HG03135 (cell line): Measurements from ENCODE around the gene SERPINB12.
A peak's percentile ranks its signal among the peaks of the same experiment; 100 is the strongest.

ENCODE experiments used
- ATAC-seq: cut with Tn5 transposase; IDR thresholded peaks from one replicate; pipeline ENCODE4 v1.9.1; 2021; ENCODE audit warnings: mild to moderate bottlenecking, moderate library complexity; ENCODE audit not compliant: unreplicated experiment

SERPINB12 gene, protein sequence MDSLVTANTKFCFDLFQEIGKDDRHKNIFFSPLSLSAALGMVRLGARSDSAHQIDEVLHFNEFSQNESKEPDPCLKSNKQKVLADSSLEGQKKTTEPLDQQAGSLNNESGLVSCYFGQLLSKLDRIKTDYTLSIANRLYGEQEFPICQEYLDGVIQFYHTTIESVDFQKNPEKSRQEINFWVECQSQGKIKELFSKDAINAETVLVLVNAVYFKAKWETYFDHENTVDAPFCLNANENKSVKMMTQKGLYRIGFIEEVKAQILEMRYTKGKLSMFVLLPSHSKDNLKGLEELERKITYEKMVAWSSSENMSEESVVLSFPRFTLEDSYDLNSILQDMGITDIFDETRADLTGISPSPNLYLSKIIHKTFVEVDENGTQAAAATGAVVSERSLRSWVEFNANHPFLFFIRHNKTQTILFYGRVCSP

GRCh38 chr18:63542069-63542468, at the start of gene SERPINB12:
SERPINB12 (plus strand) TSS chr18:63542369; CDS start chr18:63556160, 13,791 bp downstream.
- ATAC-seq: no peak

DNA sequence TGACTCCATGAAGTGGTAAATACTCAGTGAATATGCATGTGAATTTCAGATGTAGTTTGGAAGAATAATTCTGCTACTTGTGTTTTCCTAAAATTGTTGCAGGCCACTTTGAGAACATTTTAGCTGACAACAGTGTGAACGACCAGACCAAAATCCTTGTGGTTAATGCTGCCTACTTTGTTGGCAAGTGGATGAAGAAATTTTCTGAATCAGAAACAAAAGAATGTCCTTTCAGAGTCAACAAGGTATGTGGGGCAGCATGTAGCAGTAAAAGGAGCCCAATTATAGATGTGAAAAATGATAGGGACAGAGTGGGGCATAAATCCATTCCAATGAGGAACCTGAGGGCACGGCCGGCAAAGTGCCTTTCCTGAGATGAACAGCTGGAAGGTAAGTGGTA, 49.3 kb upstream of the SERPINB12 start:
- ATAC-seq: no peak

DNA sequence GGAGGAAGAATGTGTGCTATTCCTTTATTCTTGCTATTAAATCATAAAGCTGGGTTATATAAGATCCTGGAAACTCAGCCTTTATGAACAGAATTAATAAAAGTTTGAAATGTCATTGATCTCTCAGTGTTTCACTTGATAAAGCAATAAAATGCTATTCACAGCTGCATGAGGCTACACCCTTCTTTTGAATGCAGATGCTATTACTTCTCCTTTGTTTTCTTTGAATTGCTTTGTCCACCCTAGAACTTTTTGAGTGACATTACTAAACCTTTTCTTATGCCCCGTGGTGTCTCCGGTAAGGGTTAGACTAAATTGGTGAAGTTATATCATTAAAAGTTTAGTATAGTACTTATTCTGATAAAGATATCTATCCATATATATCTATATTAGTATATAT, 46.5 kb upstream of the SERPINB12 start:
- ATAC-seq: no peak

DNA sequence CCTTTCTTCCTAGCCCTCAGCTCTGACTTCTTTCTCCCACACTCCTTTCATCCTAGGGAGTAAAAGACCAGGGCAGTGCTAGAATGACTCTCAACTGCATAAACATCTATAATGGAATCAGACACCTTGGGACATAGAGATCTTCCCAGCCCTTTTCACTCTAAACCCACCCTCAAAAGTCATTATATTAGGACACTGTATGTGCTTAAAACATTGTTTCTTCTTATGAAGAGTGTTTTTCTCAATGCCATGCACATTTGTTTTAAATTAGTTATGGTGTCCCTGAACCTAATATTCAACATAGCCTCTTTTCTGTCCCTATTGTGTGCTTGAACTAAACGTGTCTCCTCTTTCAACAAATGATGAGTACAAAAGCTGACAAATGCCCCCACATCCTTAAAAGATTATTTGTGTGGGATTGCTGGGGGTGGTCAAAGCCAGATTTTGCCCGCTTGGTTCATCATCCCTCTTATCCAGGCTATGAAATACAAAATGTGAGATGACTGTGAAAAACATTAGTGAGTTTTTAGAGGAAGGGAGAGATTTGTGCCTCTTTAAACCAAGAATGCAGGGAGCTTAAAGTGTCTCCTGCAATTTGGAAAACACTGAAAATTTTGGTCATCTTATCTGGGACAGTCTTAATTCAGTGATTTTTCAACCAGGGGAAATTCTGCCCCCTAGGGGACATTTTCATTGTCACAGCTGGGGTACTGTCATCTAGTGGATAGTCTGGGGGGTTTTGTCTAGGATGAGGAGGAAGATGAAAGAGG, 36.4 kb upstream of the SERPINB12 start:
- no peak for ATAC-seq

- no peak for ATAC-seq
Measured at GRCh38 chr18:63506336-63506646, 35.9 kb upstream of the SERPINB12 start.

GRCh38 chr18:63508596-63508995, 33.6 kb upstream of the SERPINB12 start:
- ATAC-seq: no peak

GRCh38 chr18:63511285-63511684, 30.9 kb upstream of the SERPINB12 start:
- ATAC-seq: no peak

GRCh38 chr18:63514326-63514725, 27.8 kb upstream of the SERPINB12 start:
- ATAC-seq: no peak

DNA sequence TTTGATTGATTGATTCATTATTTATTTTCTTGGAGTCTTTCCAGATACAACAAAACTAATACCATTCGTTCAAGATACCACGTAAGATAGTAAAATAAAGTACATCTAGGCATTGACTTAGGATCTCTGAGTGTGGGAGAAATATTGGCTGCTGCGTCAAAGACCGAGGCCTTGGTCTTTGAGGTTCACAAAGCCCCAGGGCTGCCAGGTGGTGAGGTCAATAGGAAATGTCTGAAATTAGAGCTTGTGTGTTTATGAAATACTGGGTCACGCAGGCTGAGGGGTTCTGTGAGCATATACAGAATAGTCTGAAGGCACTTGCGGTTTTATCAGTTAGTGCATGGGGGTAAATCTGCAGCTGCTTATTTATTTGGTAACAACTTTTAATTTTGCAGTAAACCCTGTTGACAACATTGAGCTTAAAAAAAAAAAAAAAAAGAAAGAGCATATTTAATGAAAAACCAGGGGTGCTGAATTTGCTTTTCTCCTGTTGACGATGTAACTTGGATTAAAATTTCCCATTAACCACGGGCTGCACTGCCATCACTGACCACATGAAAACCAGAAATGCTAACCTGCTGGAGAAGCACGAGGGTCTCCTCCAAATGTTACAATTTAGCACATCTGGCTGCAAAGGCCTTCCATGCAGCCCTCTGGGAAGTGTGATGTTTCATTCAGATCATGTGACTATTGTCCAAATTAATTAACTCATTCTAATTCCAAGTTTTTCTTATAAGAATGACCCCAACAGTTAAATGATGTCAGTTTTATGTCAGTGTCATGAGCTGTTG, 27.1 kb upstream of the SERPINB12 start:
- ATAC-seq: no peak

- no peak for ATAC-seq
Measured at GRCh38 chr18:63515801-63516200, 26.4 kb upstream of the SERPINB12 start.

DNA sequence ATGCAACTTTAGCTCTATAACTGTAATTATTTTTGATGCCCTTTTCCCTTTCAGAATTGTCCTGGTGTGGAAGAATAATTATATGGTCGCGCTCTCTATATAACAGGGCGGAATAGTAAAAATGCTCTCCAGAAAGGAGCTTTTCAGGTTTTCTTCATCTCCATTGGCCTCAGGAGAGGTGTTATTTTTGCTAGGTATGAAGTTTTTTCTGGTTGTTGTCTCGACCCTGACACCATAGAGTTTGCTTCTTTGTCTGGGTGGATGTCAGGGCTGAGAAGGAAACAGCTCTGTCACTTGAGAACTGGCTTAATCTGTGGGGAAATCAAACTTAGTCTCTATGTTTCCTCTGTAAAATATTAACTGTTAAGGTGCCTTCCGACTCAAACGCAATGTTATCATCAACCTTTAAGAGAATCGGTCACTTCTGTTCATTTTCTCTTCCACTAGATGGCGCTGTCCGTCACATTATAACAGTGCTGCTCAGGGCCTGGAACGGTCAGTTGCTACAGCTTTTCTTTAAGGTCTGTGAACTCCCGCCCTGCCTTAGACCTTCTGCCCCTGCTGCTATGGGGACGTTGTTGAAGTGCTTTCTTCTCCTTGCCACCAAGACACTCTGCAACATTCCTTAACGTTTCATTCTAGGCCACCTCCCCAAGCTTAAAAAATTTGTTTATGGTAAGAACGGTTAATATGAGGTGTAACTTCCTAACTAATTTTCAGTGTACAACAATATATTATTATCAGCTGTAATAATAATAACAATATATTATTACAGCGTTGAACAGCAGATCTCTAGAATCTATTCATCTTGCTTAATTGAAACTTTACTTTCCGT, 23.8 kb upstream of the SERPINB12 start:
- ATAC-seq: peak; percentile 89

- no peak for ATAC-seq
Measured at GRCh38 chr18:63520053-63520685, 22.0 kb upstream of the SERPINB12 start.

GRCh38 chr18:63523660-63524059, 18.5 kb upstream of the SERPINB12 start:
- no peak for ATAC-seq

DNA sequence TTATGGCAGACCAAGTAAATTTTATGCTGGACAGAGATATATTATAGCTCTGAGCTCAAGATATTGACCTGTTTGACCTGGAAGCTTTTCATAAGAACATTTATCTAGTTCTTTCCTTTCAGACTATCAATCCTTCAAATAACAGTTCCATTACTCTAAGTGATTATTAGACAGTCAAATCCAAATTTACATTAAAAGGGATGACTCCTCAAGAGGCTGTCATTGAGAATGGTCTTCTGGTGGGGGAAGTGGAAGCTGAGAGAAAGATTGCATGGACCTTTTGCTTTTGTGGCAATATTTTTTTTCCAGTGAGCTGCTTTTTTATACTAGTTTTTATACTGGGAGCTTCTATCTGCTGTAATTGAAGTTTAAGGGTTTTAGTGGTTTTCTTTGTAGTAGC, 14.9 kb upstream of the SERPINB12 start:
- ATAC-seq: no peak

DNA sequence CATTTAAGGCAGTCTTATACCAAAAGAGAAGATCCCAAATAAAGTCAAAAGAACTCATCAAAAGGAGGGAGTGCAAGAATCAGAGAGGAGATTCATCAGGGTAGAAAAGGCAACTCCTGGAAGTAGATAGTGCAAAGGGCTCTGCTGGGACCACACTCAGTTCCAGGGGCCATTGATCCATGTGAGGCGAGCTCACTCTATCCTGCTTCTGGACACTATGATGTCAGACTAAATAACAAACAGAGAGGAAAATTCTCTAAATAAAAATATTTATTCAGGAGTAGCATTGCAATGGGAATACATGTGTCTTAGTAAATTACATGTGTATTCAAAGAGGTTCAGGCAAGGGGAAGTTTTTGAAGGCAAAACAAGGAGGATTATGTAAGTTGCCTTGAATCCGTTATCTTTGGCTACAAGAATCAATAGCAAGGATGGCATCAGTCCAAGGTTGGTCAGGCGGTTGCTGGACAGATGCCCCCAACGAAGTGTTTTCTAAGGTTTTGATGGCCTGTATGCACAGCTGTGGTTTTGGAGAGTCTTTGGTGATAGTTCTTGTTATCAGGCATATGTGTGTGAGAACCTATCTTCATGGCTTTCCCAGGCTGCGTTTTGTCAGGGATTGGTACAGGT, 13.2 kb upstream of the SERPINB12 start:
- no peak for ATAC-seq

DNA sequence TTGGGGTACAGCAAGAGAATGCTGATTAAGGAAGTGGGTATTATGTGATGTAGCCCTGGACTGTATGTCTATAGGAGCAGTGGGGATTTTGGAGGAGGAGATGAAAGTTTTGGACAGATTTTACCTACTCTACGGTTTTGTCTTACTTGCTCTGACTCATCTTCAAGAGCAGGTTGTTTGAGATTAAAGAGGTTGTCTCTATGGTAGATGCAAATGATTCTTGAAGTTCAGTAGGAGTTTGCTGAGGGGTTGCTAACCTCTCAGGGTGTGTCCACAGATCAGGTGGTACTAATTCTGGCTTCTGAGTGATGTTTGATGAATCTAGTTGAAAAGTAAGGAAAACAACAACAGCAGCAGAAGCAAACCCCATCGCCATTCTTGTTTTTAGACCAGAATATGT, 9.7 kb upstream of the SERPINB12 start:
- no peak for ATAC-seq

DNA sequence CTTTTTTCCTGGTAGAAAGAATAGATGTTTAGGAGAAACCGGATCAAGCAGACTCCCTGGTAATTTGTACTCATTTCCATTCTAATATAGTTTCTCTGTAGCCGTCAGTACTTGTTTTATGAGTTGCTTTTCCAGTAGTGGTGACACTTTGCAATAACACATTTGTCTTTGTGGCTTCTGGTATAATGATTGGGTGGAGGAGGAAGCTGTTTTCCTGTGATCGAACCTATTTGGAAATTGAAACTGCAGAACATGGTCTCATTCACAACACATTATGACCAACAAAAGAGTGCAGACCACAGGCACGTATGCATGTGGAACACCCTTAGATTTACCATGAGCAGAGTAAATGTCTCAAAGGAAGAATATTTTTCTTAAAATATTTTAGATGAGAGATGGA, 7.6 kb upstream of the SERPINB12 start:
- no peak for ATAC-seq

DNA sequence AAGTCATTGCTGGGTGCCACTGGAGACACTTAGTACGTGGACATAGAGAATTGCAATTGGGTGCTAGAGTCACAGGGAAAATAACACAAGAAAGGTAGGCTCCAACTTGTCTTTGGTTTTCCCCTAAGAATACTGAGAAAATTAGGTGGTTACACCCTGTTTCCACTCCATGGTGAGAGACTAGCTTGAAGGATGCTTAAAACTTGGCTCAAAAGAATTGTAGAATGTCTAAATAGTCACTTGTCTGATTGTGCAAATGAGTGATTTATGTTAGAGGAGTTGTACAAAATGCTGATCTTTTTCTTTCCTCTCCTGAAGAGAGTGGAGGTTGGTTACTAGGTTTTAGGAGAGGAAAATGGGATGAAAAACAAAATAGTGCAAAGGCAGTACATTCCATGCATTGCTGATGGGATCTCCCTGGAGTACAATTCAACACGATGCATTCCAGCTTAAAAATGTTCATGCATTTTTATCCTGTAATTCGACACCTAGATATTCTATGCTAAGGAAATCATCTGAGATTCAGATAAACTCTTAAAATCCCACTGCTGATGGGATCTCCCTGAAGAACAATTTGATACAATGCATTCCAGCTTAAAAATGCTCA, 2.2 kb upstream of the SERPINB12 start:
- ATAC-seq: no peak

- no peak for ATAC-seq
Measured at GRCh38 chr18:63544017-63544416, 1.8 kb downstream of the SERPINB12 start.
